SK-N-SH (cell line): ENCODE results near the gene MGAT1. TPM values are rescaled to one million over a fixed set of nuclear protein-coding genes. Genes with fewer than 3 reads are reported as not detected.

Experiments used
- CTCF ChIA-PET: fragments of 300-600, 350-600 bp; formaldehyde crosslinking; extraction: SDS; loops from one replicate; lab custom pipeline; 2021; lab: Yijun Ruan, JAX
- POLR2A ChIA-PET: fragments of 350-600 bp; sonication (Branson Sonifier 250); formaldehyde crosslinking; extraction: SDS; loops from one replicate; lab custom pipeline; 2020; ENCODE audit warnings: antibody characterized with exemption, inconsistent platforms; lab: Yijun Ruan, JAX
- DNase-seq: peaks from one replicate; pipeline ENCODE4 v3.0.0; 2012
- H2AFZ ChIP-seq: fragments of 200-600 bp; sonication (generic); 2 replicates; pipeline ENCODE4 v1.8.1; 2016; ENCODE audit warnings: antibody characterized with exemption, mild to moderate bottlenecking, low read depth
- H3F3A ChIP-seq: fragments of 200-600 bp; sonication (generic); replicated peaks from 2 replicates; pipeline ENCODE3; 2016; ENCODE audit warnings: antibody characterized with exemption, mild to moderate bottlenecking; ENCODE audit not compliant: insufficient read depth
- H3K27ac ChIP-seq, 2 experiments: fragments of 200-500 bp in 1 of 2; fragments of 200-600 bp in 1 of 2; sonication (Bioruptor generic) in 1 of 2; sonication (generic), shearing (Covaris generic) in 1 of 2; 2 replicates each; pipeline versions ENCODE4 v1.5.1 to v1.6.1; 2014 to 2016; ENCODE audit warnings: low read depth in 2 of 2, inconsistent platforms in 1 of 2, low read length in 1 of 2, mild to moderate bottlenecking in 1 of 2, mixed read lengths in 1 of 2
- H3K27me3 ChIP-seq: fragments of 200-600 bp; sonication (generic), shearing (Covaris generic); 2 replicates; pipeline ENCODE4 v1.6.1; 2016; ENCODE audit warnings: mixed run types; ENCODE audit not compliant: insufficient read depth
- H3K36me3 ChIP-seq, 2 experiments: fragments of 200-500 bp in 1 of 2; fragments of 200-600 bp in 1 of 2; sonication (Bioruptor generic) in 1 of 2; sonication (generic) in 1 of 2; replicated peaks in 1 of 2; 2 replicates each; pipeline versions ENCODE3 to v1.5.1; 2014 to 2016; ENCODE audit warnings: low read length in 1 of 2, mild to moderate bottlenecking in 1 of 2; ENCODE audit not compliant: insufficient read depth in 2 of 2, control insufficient read depth in 1 of 2
- H3K4me1 ChIP-seq, 2 experiments: fragments of 200-500 bp in 1 of 2; fragments of 200-600 bp in 1 of 2; sonication (Bioruptor generic) in 1 of 2; sonication (generic), shearing (Covaris generic) in 1 of 2; 2 replicates each; pipeline versions ENCODE4 v1.5.1 to v1.6.1; 2014 to 2016; ENCODE audit warnings: low read depth in 1 of 2, low read length in 1 of 2, mixed run types in 1 of 2; ENCODE audit not compliant: insufficient read depth in 2 of 2, control insufficient read depth in 1 of 2
- H3K4me2 ChIP-seq: fragments of 200-600 bp; sonication (generic), shearing (Covaris generic); 2 replicates; pipeline ENCODE4 v1.6.1; 2017; ENCODE audit warnings: mixed run types
- H3K4me3 ChIP-seq, 2 experiments: fragments of 200-500 bp in 1 of 2; fragments of 200-600 bp in 1 of 2; sonication (Bioruptor generic) in 1 of 2; sonication (generic), shearing (Covaris generic) in 1 of 2; 2 replicates each; pipeline versions ENCODE4 v1.5.1 to v1.8.1; 2014 to 2016; ENCODE audit warnings: low read depth in 2 of 2, inconsistent platforms in 1 of 2, low read length in 1 of 2, mild to moderate bottlenecking in 1 of 2, mixed read lengths in 1 of 2, moderate library complexity in 1 of 2
- H3K79me2 ChIP-seq: fragments of 200-600 bp; sonication (generic); 2 replicates; pipeline ENCODE4 v1.8.1; 2017; ENCODE audit warnings: mild to moderate bottlenecking; ENCODE audit not compliant: insufficient read depth
- H3K9ac ChIP-seq: fragments of 200-600 bp; sonication (generic); 2 replicates; pipeline ENCODE4 v1.6.1; 2017; ENCODE audit warnings: mixed run types
- H3K9me2 ChIP-seq: fragments of 200-600 bp; sonication (generic); 2 replicates; pipeline ENCODE4 v1.6.1; 2017; ENCODE audit warnings: mixed run types
- H3K9me3 ChIP-seq: fragments of 200-600 bp; sonication (generic); 2 replicates; pipeline ENCODE4 v1.6.1; 2017; ENCODE audit warnings: mixed run types, mild to moderate bottlenecking, moderate library complexity
- H4K20me1 ChIP-seq: fragments of 200-600 bp; sonication (generic); 2 replicates; pipeline ENCODE4 v1.6.1; 2017; ENCODE audit warnings: mild to moderate bottlenecking, mixed run types; ENCODE audit not compliant: insufficient read depth
- CTCF ChIP-seq: fragments of 200-600 bp; sonication (generic); IDR thresholded peaks from 2 replicates; pipeline ENCODE4 v1.6.1; 2017; ENCODE audit warnings: antibody characterized with exemption, mild to moderate bottlenecking, moderate library complexity
- FOSL2 ChIP-seq: IDR thresholded peaks from 2 replicates; pipeline ENCODE4 v1.4.0; 2012; ENCODE audit warnings: low read depth, mild to moderate bottlenecking, moderate library complexity, borderline replicate concordance
- GABPA ChIP-seq: IDR thresholded peaks from 2 replicates; pipeline ENCODE4 v1.4.0; 2012; ENCODE audit warnings: low read depth, mild to moderate bottlenecking
- GATA2 ChIP-seq: sonication (generic); formaldehyde crosslinking; IDR thresholded peaks from 2 replicates; pipeline ENCODE4 v1.5.0; 2020; ENCODE audit warnings: mild to moderate bottlenecking, missing genetic modification reagents
- IRF3 ChIP-seq: fragments of 150-350 bp; IDR thresholded peaks from 2 replicates; pipeline ENCODE4 v1.6.1; 2016; ENCODE audit warnings: mild to moderate bottlenecking, low read depth, low read length
- JUND ChIP-seq: IDR thresholded peaks from 2 replicates; pipeline ENCODE4 v1.4.0; 2012
- MAX ChIP-seq: IDR thresholded peaks from 2 replicates; pipeline ENCODE4 v1.4.0; 2012; ENCODE audit warnings: low read depth
- MXI1 ChIP-seq: IDR thresholded peaks from 2 replicates; pipeline ENCODE4 v1.6.1; 2012; ENCODE audit warnings: mild to moderate bottlenecking, low read depth, low read length, improper control_type of control experiment
- POLR2AphosphoS5 ChIP-seq: IDR thresholded peaks from 2 replicates; pipeline ENCODE4 v1.6.1; 2012; ENCODE audit warnings: low read depth, low read length
- RFX5 ChIP-seq: IDR thresholded peaks from 2 replicates; pipeline ENCODE4 v1.6.1; 2012; ENCODE audit warnings: mild to moderate bottlenecking, improper control_type of control experiment, low read length
- RXRA ChIP-seq: IDR thresholded peaks from 2 replicates; pipeline ENCODE4 v1.4.0; 2012; ENCODE audit warnings: low read depth, mild to moderate bottlenecking, borderline replicate concordance
- YY1 ChIP-seq: IDR thresholded peaks from 2 replicates; pipeline ENCODE4 v1.4.0; 2012; ENCODE audit warnings: low read depth, mild to moderate bottlenecking
- WGBS: methylation state at CpG from one replicate; pipeline ENCODE4 v1.1.6; 2017; ENCODE audit warnings: low lambda C conversion rate; 5-methylcytosine and 5-hydroxymethylcytosine counted together
- polyA plus RNA-seq, 3 experiments: library from polyadenylated mRNA; depleted of rRNA; stranded (reverse); fragments of >200 nt; gene quantifications; 2 replicates each; pipeline ENCODE4 v1.2.3, GENCODE V29; 2012
- TF ChIP-seq, protein P1 (sequence below): IDR thresholded peaks from 2 replicates; pipeline ENCODE4; 2012
- TF ChIP-seq, protein P2 (sequence below): IDR thresholded peaks from 2 replicates; pipeline ENCODE4 v1.6.1; 2012; ENCODE audit warnings: mild to moderate bottlenecking, low read depth, low read length, moderate library complexity

MGAT1 gene
- polyA plus RNA-seq, 1 of the 3 experiments (the other 2 are of a cell fraction) = 47.3 TPM

GRCh38 chr5:180825768-180826525 is 23.3 kb upstream of the MGAT1 start:
- Histone ChIP-seq H3K79me2 (no peaks in the 10 kb centered on the region), H3K4me2 (no peak overlapping the region), H3K9me3 (no peaks in the 10 kb centered on the region; the same call in 1 of the 2 replicates), H3K9me2 (no peaks in the 10 kb centered on the region), H4K20me1 (no peaks in the 10 kb centered on the region), H3K4me3 (no peak overlapping the region), H2AFZ (no peak overlapping the region), H3F3A (peaks cover 9% of the 10 kb centered on the region), H3K9ac (no peak overlapping the region), H3K36me3 (peaks cover 3 to 10% of the 10 kb centered on the region in 2 experiments), H3K27me3 (no peaks in the 10 kb centered on the region), H3K4me1 (peaks cover 5 to 11% of the 10 kb centered on the region in 2 experiments; a peak in 1 of 4 replicates), H3K27ac (no peak overlapping the region)
- CTCF ChIA-PET = no interaction called here
- no peak for DNase-seq
- WGBS = 71% methylated on average over 3 of the region's 3 CpGs
- POLR2A ChIA-PET = no interaction called here
- TF ChIP-seq CTCF = no peak
- TF ChIP-seq, protein P1, sequence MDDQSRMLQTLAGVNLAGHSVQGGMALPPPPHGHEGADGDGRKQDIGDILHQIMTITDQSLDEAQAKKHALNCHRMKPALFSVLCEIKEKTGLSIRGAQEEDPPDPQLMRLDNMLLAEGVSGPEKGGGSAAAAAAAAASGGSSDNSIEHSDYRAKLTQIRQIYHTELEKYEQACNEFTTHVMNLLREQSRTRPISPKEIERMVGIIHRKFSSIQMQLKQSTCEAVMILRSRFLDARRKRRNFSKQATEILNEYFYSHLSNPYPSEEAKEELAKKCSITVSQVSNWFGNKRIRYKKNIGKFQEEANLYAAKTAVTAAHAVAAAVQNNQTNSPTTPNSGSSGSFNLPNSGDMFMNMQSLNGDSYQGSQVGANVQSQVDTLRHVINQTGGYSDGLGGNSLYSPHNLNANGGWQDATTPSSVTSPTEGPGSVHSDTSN = peak; percentile 75

DNA sequence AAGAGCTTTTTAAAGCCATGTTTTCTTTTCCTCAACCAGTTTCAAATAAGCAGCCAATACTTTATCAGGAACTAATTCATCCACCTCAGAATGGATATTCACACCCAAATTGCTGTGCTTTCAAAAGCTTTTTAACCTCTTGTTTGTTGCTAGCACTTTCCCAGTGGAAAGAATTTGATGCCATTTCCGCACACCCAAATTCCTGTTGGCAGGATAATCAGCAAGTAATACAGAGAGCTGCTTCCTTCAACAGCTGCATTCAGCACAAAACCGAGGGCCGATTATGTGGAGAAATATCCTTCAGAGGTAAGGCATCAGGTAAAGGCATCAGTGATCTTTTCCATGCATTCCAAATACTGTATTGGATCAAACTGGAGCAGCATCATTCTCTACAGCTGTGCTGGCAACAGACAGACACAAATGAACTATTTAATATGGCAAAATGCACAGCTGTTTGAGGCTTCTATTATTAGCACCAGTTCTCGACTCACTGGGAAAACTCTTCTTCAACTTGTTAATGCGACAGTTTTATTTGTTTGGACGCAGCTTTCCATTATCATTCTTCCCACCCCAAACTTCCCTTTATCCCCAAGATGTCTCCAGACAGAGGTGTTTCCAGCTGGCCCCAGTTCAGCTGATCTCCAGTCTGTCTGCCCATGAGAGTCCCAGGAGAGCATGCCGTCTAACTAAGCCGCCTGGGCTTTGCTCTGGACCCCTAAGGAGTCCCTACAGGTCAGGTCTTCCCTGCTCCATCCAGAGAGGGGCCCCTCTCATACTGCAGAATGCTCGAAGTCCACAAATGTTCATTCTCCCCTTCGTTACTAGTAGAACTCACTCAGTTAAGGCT is 22.2 kb upstream of the MGAT1 start:
- no peak for DNase-seq
- POLR2A ChIA-PET = no interaction called here
- no peak overlapping the region for H2AFZ ChIP-seq
- H3K4me1 ChIP-seq = peaks cover under 1 to 5% of the 10 kb centered on the region in 2 experiments; a peak in 1 of 4 replicates
- H3K4me3 ChIP-seq = no peak overlapping the region
- no peak overlapping the region for H3K9ac ChIP-seq
- H3K4me2 ChIP-seq = no peak overlapping the region
- H3K27me3 ChIP-seq = no peaks in the 10 kb centered on the region
- no peaks in the 10 kb centered on the region for H4K20me1 ChIP-seq
- no peak overlapping the region for H3K27ac ChIP-seq
- no peaks in the 10 kb centered on the region for H3K9me2 ChIP-seq
- no peaks in the 10 kb centered on the region for H3K79me2 ChIP-seq
- TF ChIP-seq, protein P2, sequence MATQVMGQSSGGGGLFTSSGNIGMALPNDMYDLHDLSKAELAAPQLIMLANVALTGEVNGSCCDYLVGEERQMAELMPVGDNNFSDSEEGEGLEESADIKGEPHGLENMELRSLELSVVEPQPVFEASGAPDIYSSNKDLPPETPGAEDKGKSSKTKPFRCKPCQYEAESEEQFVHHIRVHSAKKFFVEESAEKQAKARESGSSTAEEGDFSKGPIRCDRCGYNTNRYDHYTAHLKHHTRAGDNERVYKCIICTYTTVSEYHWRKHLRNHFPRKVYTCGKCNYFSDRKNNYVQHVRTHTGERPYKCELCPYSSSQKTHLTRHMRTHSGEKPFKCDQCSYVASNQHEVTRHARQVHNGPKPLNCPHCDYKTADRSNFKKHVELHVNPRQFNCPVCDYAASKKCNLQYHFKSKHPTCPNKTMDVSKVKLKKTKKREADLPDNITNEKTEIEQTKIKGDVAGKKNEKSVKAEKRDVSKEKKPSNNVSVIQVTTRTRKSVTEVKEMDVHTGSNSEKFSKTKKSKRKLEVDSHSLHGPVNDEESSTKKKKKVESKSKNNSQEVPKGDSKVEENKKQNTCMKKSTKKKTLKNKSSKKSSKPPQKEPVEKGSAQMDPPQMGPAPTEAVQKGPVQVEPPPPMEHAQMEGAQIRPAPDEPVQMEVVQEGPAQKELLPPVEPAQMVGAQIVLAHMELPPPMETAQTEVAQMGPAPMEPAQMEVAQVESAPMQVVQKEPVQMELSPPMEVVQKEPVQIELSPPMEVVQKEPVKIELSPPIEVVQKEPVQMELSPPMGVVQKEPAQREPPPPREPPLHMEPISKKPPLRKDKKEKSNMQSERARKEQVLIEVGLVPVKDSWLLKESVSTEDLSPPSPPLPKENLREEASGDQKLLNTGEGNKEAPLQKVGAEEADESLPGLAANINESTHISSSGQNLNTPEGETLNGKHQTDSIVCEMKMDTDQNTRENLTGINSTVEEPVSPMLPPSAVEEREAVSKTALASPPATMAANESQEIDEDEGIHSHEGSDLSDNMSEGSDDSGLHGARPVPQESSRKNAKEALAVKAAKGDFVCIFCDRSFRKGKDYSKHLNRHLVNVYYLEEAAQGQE = no peak
- TF ChIP-seq GABPA (no peak), YY1 (no peak), RXRA (no peak), RFX5 (no peak), MXI1 (no peak), POLR2AphosphoS5 (no peak), JUND (no peak), FOSL2 (no peak), MAX (no peak), GATA2 (CRISPR knock-in tag) (no peak), IRF3 (no peak)
- CTCF ChIA-PET = interaction anchor here (1.5 kb wide), 1 partner anchor 44 kb away, joined by 5 read pairs; no protein-coding TSS in a partner anchor
- 83% methylated on average over 10 of the region's 10 CpGs for WGBS
- no peaks in the 10 kb centered on the region; the same call in 1 of the 2 replicates for H3K9me3 ChIP-seq
- H3K36me3 ChIP-seq = peaks cover 3 to 10% of the 10 kb centered on the region in 2 experiments
- peaks cover 9% of the 10 kb centered on the region for H3F3A ChIP-seq
